Suprapubic skin (tissue), 3 donors: ENCODE measurements around the gene CENPX.

ENCODE experiments used
- EP300 ChIP-seq: sonication (generic); formaldehyde crosslinking; IDR thresholded peaks from one replicate; pipeline ENCODE4 v1.6.1; 2017; ENCODE audit warnings: antibody characterized with exemption
- TF ChIP-seq, protein P1 (sequence below), 2 donors: fragments of 200-600 bp in 1 of 2; fragments of 450-650 bp in 1 of 2; sonication (generic) in 1 of 2; IDR thresholded peaks; one replicate each; pipeline ENCODE4 v1.5.1; 2016 to 2019; ENCODE audit warnings: antibody characterized with exemption in 2 of 2, mild to moderate bottlenecking in 1 of 2, moderate library complexity in 1 of 2

DNA sequence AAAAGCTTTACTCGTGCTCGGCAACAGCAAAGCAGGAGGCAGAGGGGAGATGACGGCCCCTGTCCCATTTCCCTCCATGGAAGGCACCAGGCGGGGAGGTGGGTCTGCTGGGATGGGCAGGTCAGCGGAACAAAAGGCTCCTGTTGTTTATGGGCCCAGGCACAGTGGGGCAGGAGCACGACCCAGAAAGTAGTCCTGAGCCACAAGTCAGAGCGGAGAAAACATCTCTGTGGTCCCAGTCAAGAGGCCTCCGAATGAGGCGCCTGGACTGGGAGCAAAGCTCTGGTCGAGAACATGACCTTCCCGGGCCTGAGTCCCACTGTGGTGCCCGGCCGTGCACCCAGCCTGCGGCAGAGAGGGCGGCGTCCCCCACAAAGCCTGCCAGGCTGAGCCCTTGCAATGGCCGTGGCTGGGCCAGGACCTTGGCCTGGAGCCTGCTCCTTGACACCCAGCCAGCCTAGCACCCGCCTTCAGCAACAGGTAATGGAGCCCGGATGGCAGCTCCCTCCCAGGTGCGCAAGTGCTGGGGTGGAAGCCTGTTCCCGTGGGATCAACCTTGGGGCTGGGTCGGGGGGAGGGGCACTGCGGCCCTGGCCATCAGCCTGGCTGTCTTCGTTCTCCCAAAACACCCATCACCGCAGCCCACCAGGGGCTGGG lies 25.4 kb upstream of the CENPX start:
- TF ChIP-seq EP300: no peak
- TF ChIP-seq, protein P1, sequence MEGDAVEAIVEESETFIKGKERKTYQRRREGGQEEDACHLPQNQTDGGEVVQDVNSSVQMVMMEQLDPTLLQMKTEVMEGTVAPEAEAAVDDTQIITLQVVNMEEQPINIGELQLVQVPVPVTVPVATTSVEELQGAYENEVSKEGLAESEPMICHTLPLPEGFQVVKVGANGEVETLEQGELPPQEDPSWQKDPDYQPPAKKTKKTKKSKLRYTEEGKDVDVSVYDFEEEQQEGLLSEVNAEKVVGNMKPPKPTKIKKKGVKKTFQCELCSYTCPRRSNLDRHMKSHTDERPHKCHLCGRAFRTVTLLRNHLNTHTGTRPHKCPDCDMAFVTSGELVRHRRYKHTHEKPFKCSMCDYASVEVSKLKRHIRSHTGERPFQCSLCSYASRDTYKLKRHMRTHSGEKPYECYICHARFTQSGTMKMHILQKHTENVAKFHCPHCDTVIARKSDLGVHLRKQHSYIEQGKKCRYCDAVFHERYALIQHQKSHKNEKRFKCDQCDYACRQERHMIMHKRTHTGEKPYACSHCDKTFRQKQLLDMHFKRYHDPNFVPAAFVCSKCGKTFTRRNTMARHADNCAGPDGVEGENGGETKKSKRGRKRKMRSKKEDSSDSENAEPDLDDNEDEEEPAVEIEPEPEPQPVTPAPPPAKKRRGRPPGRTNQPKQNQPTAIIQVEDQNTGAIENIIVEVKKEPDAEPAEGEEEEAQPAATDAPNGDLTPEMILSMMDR (IDR thresholded peaks at IDR 0.05): no peak
